SK-N-SH treated with all-trans-retinoic acid at 6 μM for 48 hours (cell line): ENCODE results near the gene ZFYVE27.

Experiments used
- ATAC-seq: fragments of 200-7000 bp; cut with Tn5 transposase; 3 replicates; pipeline ENCODE4 v1.9.1; 2020; ENCODE audit warnings: mild to moderate bottlenecking, moderate library complexity
- ARNTL ChIP-seq: fragments of 450-650 bp; formaldehyde crosslinking; IDR thresholded peaks from 2 replicates; pipeline ENCODE4 v1.5.0; 2020; ENCODE audit warnings: low read depth, mild to moderate bottlenecking, moderate library complexity, borderline replicate concordance
- BACH2 ChIP-seq: fragments of 250-450 bp; sonication (Bioruptor Pico); IDR thresholded peaks from 2 replicates; pipeline ENCODE4 v1.9.0; 2021; ENCODE audit warnings: mild to moderate bottlenecking, borderline replicate concordance
- CSDC2 ChIP-seq: fragments of 250-450 bp; sonication (Bioruptor Pico); IDR thresholded peaks from 2 replicates; pipeline ENCODE4 v1.5.0; 2020; ENCODE audit warnings: mild to moderate bottlenecking, moderate library complexity
- ESRRG ChIP-seq: fragments of 250-450 bp; sonication (Bioruptor Pico); IDR thresholded peaks from 2 replicates; pipeline ENCODE4 v1.6.1; 2021; ENCODE audit warnings: mild to moderate bottlenecking
- ISL1 ChIP-seq: fragments of 250-450 bp; sonication (Bioruptor Pico); IDR thresholded peaks from 2 replicates; pipeline ENCODE4 v2.1.2; 2022; ENCODE audit warnings: mild to moderate bottlenecking, moderate library complexity
- OSR1 ChIP-seq: fragments of 250-450 bp; sonication (Bioruptor Pico); IDR thresholded peaks from 2 replicates; pipeline ENCODE4 v1.8.0; 2022; ENCODE audit warnings: moderate library complexity, mild to moderate bottlenecking, inconsistent platforms
- PATZ1 ChIP-seq: fragments of 250-450 bp; sonication (Bioruptor Pico); IDR thresholded peaks from 2 replicates; pipeline ENCODE4 v1.8.0; 2020; ENCODE audit warnings: mild to moderate bottlenecking, moderate library complexity, borderline replicate concordance
- RARB ChIP-seq: fragments of 250-450 bp; sonication (Bioruptor Pico); IDR thresholded peaks from 2 replicates; pipeline ENCODE4 v1.8.0; 2021; ENCODE audit warnings: mild to moderate bottlenecking, moderate library complexity
- SNAI2 ChIP-seq: fragments of 250-450 bp; sonication (Bioruptor Pico); IDR thresholded peaks from 2 replicates; pipeline ENCODE4 v1.5.0; 2020; ENCODE audit warnings: mild to moderate bottlenecking, moderate library complexity
- TCF4 ChIP-seq: fragments of 250-450 bp; sonication (Bioruptor Pico); IDR thresholded peaks from 2 replicates; pipeline ENCODE4 v1.8.0; 2021; ENCODE audit warnings: mild to moderate bottlenecking, moderate library complexity, borderline replicate concordance
- TOX ChIP-seq: fragments of 250-450 bp; sonication (Bioruptor Pico); IDR thresholded peaks from 2 replicates; pipeline ENCODE4 v1.8.0; 2021; ENCODE audit warnings: mild to moderate bottlenecking, moderate library complexity, borderline replicate concordance
- ZC3H10 ChIP-seq: fragments of 250-450 bp; sonication (Bioruptor Pico); IDR thresholded peaks from 2 replicates; pipeline ENCODE4 v1.5.1; 2021; ENCODE audit warnings: mild to moderate bottlenecking, moderate library complexity
- ZFP3 ChIP-seq: fragments of 250-450 bp; sonication (Bioruptor Pico); IDR thresholded peaks from 2 replicates; pipeline ENCODE4 v1.5.0; 2020; ENCODE audit warnings: mild to moderate bottlenecking, moderate library complexity
- ZFP30 ChIP-seq: fragments of 450-650 bp; formaldehyde crosslinking; IDR thresholded peaks from 2 replicates; pipeline ENCODE4 v1.5.0; 2022; ENCODE audit warnings: mild to moderate bottlenecking, moderate library complexity
- ZNF565 ChIP-seq: fragments of 450-650 bp; formaldehyde crosslinking; conservative IDR thresholded peaks from 2 replicates; pipeline ENCODE4 v1.5.0; 2020; ENCODE audit warnings: low read depth, mild to moderate bottlenecking, moderate library complexity
- ZNF70 ChIP-seq: fragments of 450-650 bp; formaldehyde crosslinking; IDR thresholded peaks from 2 replicates; pipeline ENCODE4 v1.5.0; 2020; ENCODE audit warnings: mild to moderate bottlenecking, moderate library complexity
- ZNF8 ChIP-seq: fragments of 450-650 bp; formaldehyde crosslinking; IDR thresholded peaks from 2 replicates; pipeline ENCODE4 v1.5.0; 2020; ENCODE audit warnings: mild to moderate bottlenecking, moderate library complexity
- TF ChIP-seq, protein P1 (sequence below): fragments of 250-450 bp; sonication (Bioruptor Pico); IDR thresholded peaks from 2 replicates; pipeline ENCODE4 v1.5.1; 2021; ENCODE audit warnings: mild to moderate bottlenecking, moderate library complexity
- TF ChIP-seq, protein P2 (sequence below): fragments of 250-450 bp; sonication (Bioruptor Pico); IDR thresholded peaks from 2 replicates; pipeline ENCODE4 v1.5.1; 2020; ENCODE audit warnings: low read depth, mild to moderate bottlenecking, moderate library complexity
- TF ChIP-seq, protein P3 (sequence below): fragments of 250-450 bp; sonication (Bioruptor Pico); IDR thresholded peaks from 2 replicates; pipeline ENCODE4 v1.8.0; 2021; ENCODE audit warnings: low read depth, mild to moderate bottlenecking, moderate library complexity, borderline replicate concordance

The ZFYVE27 gene

GRCh38 chr10:97738616-97739015, 1.7 kb downstream of the ZFYVE27 start:
- no peak for ATAC-seq
- no peak for TF ChIP-seq ISL1 (CRISPR knock-in tag)
- TF ChIP-seq, protein P1, sequence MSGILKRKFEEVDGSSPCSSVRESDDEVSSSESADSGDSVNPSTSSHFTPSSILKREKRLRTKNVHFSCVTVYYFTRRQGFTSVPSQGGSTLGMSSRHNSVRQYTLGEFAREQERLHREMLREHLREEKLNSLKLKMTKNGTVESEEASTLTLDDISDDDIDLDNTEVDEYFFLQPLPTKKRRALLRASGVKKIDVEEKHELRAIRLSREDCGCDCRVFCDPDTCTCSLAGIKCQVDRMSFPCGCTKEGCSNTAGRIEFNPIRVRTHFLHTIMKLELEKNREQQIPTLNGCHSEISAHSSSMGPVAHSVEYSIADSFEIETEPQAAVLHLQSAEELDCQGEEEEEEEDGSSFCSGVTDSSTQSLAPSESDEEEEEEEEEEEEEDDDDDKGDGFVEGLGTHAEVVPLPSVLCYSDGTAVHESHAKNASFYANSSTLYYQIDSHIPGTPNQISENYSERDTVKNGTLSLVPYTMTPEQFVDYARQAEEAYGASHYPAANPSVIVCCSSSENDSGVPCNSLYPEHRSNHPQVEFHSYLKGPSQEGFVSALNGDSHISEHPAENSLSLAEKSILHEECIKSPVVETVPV (CRISPR knock-in tag) = no peak

DNA sequence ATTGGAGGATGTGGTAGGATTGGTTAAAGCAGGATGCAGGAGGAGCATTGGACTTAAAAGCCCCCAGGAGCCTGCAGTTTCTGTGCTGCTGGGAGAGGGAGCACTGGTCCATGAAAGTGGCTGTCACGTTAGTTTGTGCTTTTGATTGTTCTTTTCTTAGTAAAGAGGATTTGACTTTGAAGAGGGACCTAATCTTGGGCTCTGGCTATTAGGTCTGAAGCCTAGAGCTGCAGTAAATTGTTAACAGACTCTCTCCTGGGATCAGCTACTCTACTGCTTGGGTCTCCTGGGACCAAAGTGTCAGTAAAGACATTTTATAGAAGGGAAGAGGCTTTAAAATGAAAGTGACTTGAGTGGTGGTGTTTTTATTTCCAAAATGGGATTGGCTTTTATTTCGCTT, 3.7 kb downstream of the ZFYVE27 start:
- TF ChIP-seq ZNF8 (CRISPR knock-in tag) (no peak), TOX (no peak)
- TF ChIP-seq, all 23 proteins: peak for 0
- no peak for ATAC-seq

GRCh38 chr10:97743169-97743943, 6.4 kb downstream of the ZFYVE27 start:
- ATAC-seq = no peak; the same call in 1 of the 3 replicates
- TF ChIP-seq ARNTL (no peak), ZNF8 (CRISPR knock-in tag) (no peak), PATZ1 (no peak), ISL1 (CRISPR knock-in tag) (no peak), OSR1 (CRISPR knock-in tag) (no peak), ESRRG (CRISPR knock-in tag) (no peak), ZFP3 (no peak), TOX (no peak), SNAI2 (CRISPR knock-in tag) (no peak), BACH2 (CRISPR knock-in tag) (no peak), CSDC2 (CRISPR knock-in tag) (no peak), ZFP30 (no peak), ZC3H10 (no peak), ZNF70 (no peak), ZNF565 (CRISPR knock-in tag) (no peak)
- TF ChIP-seq, protein P1 (CRISPR knock-in tag) = no peak
- TF ChIP-seq, protein P2, sequence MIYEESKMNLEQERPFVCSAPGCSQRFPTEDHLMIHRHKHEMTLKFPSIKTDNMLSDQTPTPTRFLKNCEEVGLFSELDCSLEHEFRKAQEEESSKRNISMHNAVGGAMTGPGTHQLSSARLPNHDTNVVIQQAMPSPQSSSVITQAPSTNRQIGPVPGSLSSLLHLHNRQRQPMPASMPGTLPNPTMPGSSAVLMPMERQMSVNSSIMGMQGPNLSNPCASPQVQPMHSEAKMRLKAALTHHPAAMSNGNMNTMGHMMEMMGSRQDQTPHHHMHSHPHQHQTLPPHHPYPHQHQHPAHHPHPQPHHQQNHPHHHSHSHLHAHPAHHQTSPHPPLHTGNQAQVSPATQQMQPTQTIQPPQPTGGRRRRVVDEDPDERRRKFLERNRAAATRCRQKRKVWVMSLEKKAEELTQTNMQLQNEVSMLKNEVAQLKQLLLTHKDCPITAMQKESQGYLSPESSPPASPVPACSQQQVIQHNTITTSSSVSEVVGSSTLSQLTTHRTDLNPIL (CRISPR knock-in tag) = no peak
- TF ChIP-seq, protein P3, sequence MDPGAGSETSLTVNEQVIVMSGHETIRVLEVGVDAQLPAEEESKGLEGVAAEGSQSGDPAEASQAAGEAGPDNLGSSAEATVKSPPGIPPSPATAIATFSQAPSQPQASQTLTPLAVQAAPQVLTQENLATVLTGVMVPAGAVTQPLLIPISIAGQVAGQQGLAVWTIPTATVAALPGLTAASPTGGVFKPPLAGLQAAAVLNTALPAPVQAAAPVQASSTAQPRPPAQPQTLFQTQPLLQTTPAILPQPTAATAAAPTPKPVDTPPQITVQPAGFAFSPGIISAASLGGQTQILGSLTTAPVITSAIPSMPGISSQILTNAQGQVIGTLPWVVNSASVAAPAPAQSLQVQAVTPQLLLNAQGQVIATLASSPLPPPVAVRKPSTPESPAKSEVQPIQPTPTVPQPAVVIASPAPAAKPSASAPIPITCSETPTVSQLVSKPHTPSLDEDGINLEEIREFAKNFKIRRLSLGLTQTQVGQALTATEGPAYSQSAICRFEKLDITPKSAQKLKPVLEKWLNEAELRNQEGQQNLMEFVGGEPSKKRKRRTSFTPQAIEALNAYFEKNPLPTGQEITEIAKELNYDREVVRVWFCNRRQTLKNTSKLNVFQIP (CRISPR knock-in tag) = no peak

DNA sequence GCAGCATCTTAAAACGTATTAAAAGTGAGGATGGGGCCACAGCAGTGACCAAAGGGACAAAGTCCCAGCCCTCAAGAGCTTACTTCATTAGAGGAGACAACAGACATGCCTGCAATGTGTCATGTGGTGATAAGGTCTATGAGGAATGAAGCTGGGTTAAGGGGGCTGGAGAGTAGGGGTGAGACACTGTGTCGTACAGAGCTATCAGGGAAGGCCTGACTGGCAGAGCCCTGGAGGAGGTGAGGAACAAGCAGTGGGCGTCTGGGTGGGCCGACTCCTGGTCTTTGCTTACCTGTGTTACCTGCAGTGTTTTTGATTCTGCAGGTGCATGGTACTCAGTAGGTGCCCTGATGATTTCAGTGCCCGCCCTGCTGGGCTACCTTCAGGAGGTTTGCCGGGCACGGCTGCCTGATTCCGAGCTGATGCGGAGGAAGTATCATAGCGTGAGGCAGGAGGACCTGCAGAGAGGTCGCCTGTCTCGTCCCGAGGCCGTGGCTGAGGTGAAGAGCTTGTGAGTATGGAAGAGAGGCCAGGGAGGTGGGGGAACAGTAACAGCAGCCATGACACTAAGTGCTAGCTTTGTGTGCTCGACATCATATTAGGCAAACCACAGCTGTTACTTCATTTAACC, 7.6 kb downstream of the ZFYVE27 start:
- no peak; the same call in 2 of the 3 replicates for ATAC-seq
- TF ChIP-seq TCF4 (0 out of 2 replicates have a peak, but pooled peaks have one; percentile 31), RARB (CRISPR knock-in tag) (no peak)
